GM12878 (cell line): ENCODE data around the gene TMEM150A. TPM values are rescaled to one million over a fixed set of nuclear protein-coding genes. Genes with fewer than 3 reads are reported as not detected.

ENCODE experiments used
- BRCA1 ChIP-seq: IDR thresholded peaks from 2 replicates; pipeline ENCODE4 v1.6.1; 2011; ENCODE audit warnings: low read depth, low read length, improper control_type of control experiment
- CHD2 ChIP-seq: IDR thresholded peaks from 2 replicates; pipeline ENCODE4 v1.6.1; 2011; ENCODE audit warnings: low read depth, low read length, improper control_type of control experiment, borderline replicate concordance
- FOXK2 ChIP-seq: fragments of 450-650 bp; IDR thresholded peaks from 2 replicates; pipeline ENCODE4 v1.6.1; 2017; ENCODE audit warnings: mild to moderate bottlenecking, moderate library complexity
- HCFC1 ChIP-seq: fragments of 150-350 bp; IDR thresholded peaks from 2 replicates; pipeline ENCODE4 v1.6.1; 2014; ENCODE audit warnings: low read length
- LARP7 ChIP-seq: fragments of 450-650 bp; IDR thresholded peaks from 2 replicates; pipeline ENCODE4 v1.6.1; 2017; ENCODE audit warnings: mild to moderate bottlenecking
- MEF2B ChIP-seq: fragments of 450-650 bp; IDR thresholded peaks from 2 replicates; pipeline ENCODE4 v1.6.1; 2018; ENCODE audit warnings: mild to moderate bottlenecking, moderate library complexity; ENCODE audit not compliant: partially characterized antibody, poor library complexity, severe bottlenecking
- MTA2 ChIP-seq: fragments of 450-650 bp; IDR thresholded peaks from 2 replicates; pipeline ENCODE4 v1.6.1; 2016; ENCODE audit warnings: low read depth, mild to moderate bottlenecking, moderate library complexity
- NBN ChIP-seq: fragments of 450-650 bp; IDR thresholded peaks from 2 replicates; pipeline ENCODE4 v1.6.1; 2016
- RBBP5 ChIP-seq: fragments of 200-600 bp; sonication (generic); conservative IDR thresholded peaks from 2 replicates; pipeline ENCODE4 v1.6.1; 2016
- RELA ChIP-seq: fragments of 450-650 bp; IDR thresholded peaks from 2 replicates; pipeline ENCODE4 v1.8.0; 2014; ENCODE audit warnings: borderline replicate concordance; ENCODE audit not compliant: partially characterized antibody
- RUNX3 ChIP-seq: IDR thresholded peaks from 2 replicates; pipeline ENCODE4 v1.6.1; 2012; ENCODE audit warnings: low read length, inconsistent platforms
- SIN3A ChIP-seq: IDR thresholded peaks from 2 replicates; pipeline ENCODE4 v1.6.1; 2012; ENCODE audit warnings: low read depth, low read length, improper control_type of control experiment
- SP1 ChIP-seq: IDR thresholded peaks from one replicate; pipeline ENCODE4 v1.6.1; 2011; ENCODE audit warnings: low read depth, low read length
- TCF7 ChIP-seq: IDR thresholded peaks from 2 replicates; pipeline ENCODE4 v1.6.1; 2014; ENCODE audit warnings: antibody characterized with exemption, borderline replicate concordance
- ZNF217 ChIP-seq: fragments of 450-650 bp; IDR thresholded peaks from 2 replicates; pipeline ENCODE4 v1.6.1; 2017; ENCODE audit warnings: antibody characterized with exemption, mild to moderate bottlenecking
- polyA plus RNA-seq, 11 experiments: library from polyadenylated mRNA; depleted of rRNA in 4 of 11; unstranded in 6 of 11; stranded (reverse) in 5 of 11; fragments of >200 nt; fragmentation: Nextera tagmentation in 4 of 11; fragmentation: Illumina TruSeq in 1 of 11; extraction: Ambion mirVana in 4 of 11; extraction: Trizol in 1 of 11; gene quantifications; 1 replicate in 1 of 11; 2 replicates in 10 of 11; pipeline versions ENCODE4 v1.2.1 to v1.2.3, GENCODE V29; 2011 to 2016; ENCODE audit warnings: inconsistent platforms in 2 of 11, missing spikeins in 2 of 11, low read depth in 1 of 11
- total RNA-seq, 4 experiments: library from RNA; depleted of rRNA in 3 of 4; stranded (reverse); fragments of >200 nt in 3 of 4; fragmentation: Illumina TruSeq in 1 of 4; extraction: Trizol in 1 of 4; gene quantifications; 2 replicates each; pipeline versions ENCODE4 v1.2.1 to v1.2.3, GENCODE V29; 2013 to 2021
- TF ChIP-seq, protein P1 (sequence below), 3 experiments: IDR thresholded peaks in 2 of 3; conservative IDR thresholded peaks in 1 of 3; 2 replicates each; pipeline ENCODE4 v1.5.1; 2011; ENCODE audit warnings: low read depth in 3 of 3, low read length in 3 of 3, mild to moderate bottlenecking in 3 of 3, control low read depth in 2 of 3, moderate library complexity in 2 of 3, inconsistent platforms in 1 of 3, mixed read lengths in 1 of 3; ENCODE audit not compliant: control insufficient read depth in 2 of 3, insufficient read depth in 1 of 3; ENCODE audit errors: extremely low read depth in 1 of 3
- TF ChIP-seq, protein P2 (sequence below): fragments of 450-650 bp; IDR thresholded peaks from 2 replicates; pipeline ENCODE4 v1.6.1; 2017; ENCODE audit warnings: mild to moderate bottlenecking, moderate library complexity
- TF ChIP-seq, protein P3 (sequence below): fragments of 150-350 bp; IDR thresholded peaks from 2 replicates; pipeline ENCODE4 v1.6.1; 2014; ENCODE audit warnings: mild to moderate bottlenecking, low read depth, low read length
- TF ChIP-seq, protein P4 (sequence below): fragments of 450-650 bp; IDR thresholded peaks from 2 replicates; pipeline ENCODE4 v1.6.1; 2016; ENCODE audit warnings: mild to moderate bottlenecking
- TF ChIP-seq, protein P5 (sequence below): fragments of 450-650 bp; IDR thresholded peaks from 2 replicates; pipeline ENCODE4 v1.6.1; 2017; ENCODE audit warnings: low read depth, mild to moderate bottlenecking, moderate library complexity

Gene TMEM150A
- total and polyA plus RNA-seq, 10 of the 15 experiments (the other 5 are each of a cell fraction or from before 2014, with no cell fraction given), result 0.45 to 4.4 (median 2.6) TPM

DNA sequence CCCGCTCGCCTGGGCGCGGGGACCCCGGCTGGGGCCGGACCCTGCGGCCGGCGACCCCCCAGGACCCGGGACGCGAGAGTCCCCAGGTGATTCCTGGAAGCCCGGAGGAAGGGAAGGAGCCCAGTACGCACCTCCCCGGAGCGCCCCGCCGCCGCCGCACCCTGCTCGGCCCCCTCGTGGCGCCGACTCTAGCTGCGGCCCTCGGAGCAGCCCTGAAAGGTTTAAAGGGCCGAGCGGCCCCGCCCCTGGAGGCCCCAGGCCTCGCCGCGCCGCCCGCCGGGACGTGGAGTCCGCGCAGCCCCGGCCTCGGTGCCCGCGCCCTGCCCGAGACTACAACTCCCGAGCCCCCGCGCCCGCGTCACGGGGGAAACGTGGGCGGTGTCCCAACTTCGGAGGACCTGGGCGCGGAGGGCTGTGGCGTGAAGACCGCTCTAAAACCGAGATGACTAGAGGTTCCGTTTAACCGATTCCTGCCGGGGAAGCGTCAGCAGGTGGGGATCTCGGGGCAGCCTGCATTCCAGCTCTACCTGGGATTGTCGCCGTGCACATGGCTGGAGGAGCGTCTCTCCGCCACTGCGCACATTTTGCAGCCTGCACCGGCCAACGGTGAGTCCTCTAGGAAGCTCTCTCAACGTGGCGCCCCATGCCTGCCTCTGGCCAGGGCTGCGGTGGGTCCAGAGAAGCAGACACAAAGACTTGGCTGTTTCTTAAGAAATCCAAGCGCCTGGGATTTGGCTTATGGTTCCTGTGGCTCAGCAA is at the start of gene TMEM150A (continued):
- TF ChIP-seq, protein P1, sequence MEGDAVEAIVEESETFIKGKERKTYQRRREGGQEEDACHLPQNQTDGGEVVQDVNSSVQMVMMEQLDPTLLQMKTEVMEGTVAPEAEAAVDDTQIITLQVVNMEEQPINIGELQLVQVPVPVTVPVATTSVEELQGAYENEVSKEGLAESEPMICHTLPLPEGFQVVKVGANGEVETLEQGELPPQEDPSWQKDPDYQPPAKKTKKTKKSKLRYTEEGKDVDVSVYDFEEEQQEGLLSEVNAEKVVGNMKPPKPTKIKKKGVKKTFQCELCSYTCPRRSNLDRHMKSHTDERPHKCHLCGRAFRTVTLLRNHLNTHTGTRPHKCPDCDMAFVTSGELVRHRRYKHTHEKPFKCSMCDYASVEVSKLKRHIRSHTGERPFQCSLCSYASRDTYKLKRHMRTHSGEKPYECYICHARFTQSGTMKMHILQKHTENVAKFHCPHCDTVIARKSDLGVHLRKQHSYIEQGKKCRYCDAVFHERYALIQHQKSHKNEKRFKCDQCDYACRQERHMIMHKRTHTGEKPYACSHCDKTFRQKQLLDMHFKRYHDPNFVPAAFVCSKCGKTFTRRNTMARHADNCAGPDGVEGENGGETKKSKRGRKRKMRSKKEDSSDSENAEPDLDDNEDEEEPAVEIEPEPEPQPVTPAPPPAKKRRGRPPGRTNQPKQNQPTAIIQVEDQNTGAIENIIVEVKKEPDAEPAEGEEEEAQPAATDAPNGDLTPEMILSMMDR (IDR thresholded peaks at IDR 0.05 in 2 of 3, conservative IDR thresholded peaks at IDR 0.05 in 1 of 3; ENCODE audit: control insufficient read depth in 2 of 3, extremely low read depth in 1 of 3, insufficient read depth in 1 of 3, low read depth in 3 of 3, low read length in 3 of 3), result peak; percentile 21 to 33 (median 27); a peak in 5 of 6 replicates
- no peak for TF ChIP-seq BRCA1
- TF ChIP-seq, protein P2, sequence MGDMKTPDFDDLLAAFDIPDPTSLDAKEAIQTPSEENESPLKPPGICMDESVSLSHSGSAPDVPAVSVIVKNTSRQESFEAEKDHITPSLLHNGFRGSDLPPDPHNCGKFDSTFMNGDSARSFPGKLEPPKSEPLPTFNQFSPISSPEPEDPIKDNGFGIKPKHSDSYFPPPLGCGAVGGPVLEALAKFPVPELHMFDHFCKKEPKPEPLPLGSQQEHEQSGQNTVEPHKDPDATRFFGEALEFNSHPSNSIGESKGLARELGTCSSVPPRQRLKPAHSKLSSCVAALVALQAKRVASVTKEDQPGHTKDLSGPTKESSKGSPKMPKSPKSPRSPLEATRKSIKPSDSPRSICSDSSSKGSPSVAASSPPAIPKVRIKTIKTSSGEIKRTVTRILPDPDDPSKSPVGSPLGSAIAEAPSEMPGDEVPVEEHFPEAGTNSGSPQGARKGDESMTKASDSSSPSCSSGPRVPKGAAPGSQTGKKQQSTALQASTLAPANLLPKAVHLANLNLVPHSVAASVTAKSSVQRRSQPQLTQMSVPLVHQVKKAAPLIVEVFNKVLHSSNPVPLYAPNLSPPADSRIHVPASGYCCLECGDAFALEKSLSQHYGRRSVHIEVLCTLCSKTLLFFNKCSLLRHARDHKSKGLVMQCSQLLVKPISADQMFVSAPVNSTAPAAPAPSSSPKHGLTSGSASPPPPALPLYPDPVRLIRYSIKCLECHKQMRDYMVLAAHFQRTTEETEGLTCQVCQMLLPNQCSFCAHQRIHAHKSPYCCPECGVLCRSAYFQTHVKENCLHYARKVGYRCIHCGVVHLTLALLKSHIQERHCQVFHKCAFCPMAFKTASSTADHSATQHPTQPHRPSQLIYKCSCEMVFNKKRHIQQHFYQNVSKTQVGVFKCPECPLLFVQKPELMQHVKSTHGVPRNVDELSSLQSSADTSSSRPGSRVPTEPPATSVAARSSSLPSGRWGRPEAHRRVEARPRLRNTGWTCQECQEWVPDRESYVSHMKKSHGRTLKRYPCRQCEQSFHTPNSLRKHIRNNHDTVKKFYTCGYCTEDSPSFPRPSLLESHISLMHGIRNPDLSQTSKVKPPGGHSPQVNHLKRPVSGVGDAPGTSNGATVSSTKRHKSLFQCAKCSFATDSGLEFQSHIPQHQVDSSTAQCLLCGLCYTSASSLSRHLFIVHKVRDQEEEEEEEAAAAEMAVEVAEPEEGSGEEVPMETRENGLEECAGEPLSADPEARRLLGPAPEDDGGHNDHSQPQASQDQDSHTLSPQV, result peak; percentile 70; the same call in 1 of the 2 replicates
- TF ChIP-seq ZNF217, result 0 out of 2 replicates have a peak, but pooled peaks have one; percentile 51
- TF ChIP-seq SIN3A, result peak; percentile 92
- TF ChIP-seq, protein P3, sequence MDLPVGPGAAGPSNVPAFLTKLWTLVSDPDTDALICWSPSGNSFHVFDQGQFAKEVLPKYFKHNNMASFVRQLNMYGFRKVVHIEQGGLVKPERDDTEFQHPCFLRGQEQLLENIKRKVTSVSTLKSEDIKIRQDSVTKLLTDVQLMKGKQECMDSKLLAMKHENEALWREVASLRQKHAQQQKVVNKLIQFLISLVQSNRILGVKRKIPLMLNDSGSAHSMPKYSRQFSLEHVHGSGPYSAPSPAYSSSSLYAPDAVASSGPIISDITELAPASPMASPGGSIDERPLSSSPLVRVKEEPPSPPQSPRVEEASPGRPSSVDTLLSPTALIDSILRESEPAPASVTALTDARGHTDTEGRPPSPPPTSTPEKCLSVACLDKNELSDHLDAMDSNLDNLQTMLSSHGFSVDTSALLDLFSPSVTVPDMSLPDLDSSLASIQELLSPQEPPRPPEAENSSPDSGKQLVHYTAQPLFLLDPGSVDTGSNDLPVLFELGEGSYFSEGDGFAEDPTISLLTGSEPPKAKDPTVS, result no peak
- TF ChIP-seq CHD2, result peak; percentile 28; the same call in 1 of the 2 replicates
- 0 out of 2 replicates have a peak, but pooled peaks have one; percentile 26 for TF ChIP-seq NBN
- TF ChIP-seq MEF2B, result no peak
- no peak for TF ChIP-seq TCF7
- TF ChIP-seq, protein P4, sequence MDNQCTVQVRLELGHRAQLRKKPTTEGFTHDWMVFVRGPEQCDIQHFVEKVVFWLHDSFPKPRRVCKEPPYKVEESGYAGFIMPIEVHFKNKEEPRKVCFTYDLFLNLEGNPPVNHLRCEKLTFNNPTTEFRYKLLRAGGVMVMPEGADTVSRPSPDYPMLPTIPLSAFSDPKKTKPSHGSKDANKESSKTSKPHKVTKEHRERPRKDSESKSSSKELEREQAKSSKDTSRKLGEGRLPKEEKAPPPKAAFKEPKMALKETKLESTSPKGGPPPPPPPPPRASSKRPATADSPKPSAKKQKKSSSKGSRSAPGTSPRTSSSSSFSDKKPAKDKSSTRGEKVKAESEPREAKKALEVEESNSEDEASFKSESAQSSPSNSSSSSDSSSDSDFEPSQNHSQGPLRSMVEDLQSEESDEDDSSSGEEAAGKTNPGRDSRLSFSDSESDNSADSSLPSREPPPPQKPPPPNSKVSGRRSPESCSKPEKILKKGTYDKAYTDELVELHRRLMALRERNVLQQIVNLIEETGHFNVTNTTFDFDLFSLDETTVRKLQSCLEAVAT, result no peak
- TF ChIP-seq RBBP5, result no peak
- TF ChIP-seq, protein P5, sequence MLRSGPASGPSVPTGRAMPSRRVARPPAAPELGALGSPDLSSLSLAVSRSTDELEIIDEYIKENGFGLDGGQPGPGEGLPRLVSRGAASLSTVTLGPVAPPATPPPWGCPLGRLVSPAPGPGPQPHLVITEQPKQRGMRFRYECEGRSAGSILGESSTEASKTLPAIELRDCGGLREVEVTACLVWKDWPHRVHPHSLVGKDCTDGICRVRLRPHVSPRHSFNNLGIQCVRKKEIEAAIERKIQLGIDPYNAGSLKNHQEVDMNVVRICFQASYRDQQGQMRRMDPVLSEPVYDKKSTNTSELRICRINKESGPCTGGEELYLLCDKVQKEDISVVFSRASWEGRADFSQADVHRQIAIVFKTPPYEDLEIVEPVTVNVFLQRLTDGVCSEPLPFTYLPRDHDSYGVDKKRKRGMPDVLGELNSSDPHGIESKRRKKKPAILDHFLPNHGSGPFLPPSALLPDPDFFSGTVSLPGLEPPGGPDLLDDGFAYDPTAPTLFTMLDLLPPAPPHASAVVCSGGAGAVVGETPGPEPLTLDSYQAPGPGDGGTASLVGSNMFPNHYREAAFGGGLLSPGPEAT, result no peak
- TF ChIP-seq SP1, result peak; percentile 34
- TF ChIP-seq RUNX3, result no peak; the same call in 1 of the 2 replicates
- peak; percentile 91 for TF ChIP-seq HCFC1
- peak; percentile 100 for TF ChIP-seq LARP7
- no peak for TF ChIP-seq MTA2
- no peak for TF ChIP-seq FOXK2
- TF ChIP-seq RELA, result peak; percentile 50
